Uterus (tissue), 2 donors: ENCODE measurements around the gene RBM25.

Experiments used
- POLR2A ChIP-seq, 2 donors: fragments of 450-650 bp; IDR thresholded peaks; one replicate each; pipeline ENCODE4 v1.6.1; 2016; ENCODE audit warnings: antibody characterized with exemption in 2 of 2, mild to moderate bottlenecking in 1 of 2, moderate library complexity in 1 of 2
- TF ChIP-seq, protein P1 (sequence below), 4 experiments: fragments of 200-600 bp in 2 of 4; fragments of 450-650 bp in 2 of 4; sonication (generic) in 2 of 4; IDR thresholded peaks; one replicate each; pipeline ENCODE4 v1.5.1; 2016 to 2019; ENCODE audit warnings: antibody characterized with exemption in 4 of 4, mild to moderate bottlenecking in 2 of 4, moderate library complexity in 1 of 4

DNA sequence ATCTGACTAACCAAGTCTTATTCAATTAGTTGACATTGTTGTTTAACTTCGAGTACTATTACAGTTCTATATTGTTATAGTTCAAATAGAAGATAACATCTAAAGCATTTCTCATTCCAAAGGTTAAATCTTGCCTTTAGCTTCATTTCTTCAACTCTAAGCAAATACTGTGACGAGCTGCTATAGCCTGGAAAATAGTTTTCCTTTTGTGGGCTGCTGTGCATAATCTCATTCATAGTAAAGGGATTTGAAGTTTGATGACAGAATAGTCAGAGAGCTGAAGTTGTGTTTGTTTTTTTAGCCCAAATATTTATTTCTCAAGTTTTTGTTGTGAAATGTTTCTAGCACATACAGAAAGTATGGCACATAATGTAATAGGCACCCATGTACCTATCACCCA is 91.4 kb downstream of the RBM25 start:
- TF ChIP-seq, protein P1, sequence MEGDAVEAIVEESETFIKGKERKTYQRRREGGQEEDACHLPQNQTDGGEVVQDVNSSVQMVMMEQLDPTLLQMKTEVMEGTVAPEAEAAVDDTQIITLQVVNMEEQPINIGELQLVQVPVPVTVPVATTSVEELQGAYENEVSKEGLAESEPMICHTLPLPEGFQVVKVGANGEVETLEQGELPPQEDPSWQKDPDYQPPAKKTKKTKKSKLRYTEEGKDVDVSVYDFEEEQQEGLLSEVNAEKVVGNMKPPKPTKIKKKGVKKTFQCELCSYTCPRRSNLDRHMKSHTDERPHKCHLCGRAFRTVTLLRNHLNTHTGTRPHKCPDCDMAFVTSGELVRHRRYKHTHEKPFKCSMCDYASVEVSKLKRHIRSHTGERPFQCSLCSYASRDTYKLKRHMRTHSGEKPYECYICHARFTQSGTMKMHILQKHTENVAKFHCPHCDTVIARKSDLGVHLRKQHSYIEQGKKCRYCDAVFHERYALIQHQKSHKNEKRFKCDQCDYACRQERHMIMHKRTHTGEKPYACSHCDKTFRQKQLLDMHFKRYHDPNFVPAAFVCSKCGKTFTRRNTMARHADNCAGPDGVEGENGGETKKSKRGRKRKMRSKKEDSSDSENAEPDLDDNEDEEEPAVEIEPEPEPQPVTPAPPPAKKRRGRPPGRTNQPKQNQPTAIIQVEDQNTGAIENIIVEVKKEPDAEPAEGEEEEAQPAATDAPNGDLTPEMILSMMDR (IDR thresholded peaks at IDR 0.05), result no peak
- no peak for TF ChIP-seq POLR2A (IDR thresholded peaks at IDR 0.05)
